Neural cell (in vitro differentiated cells): ENCODE data around the gene GALNT15. TPM values are rescaled to one million over a fixed set of nuclear protein-coding genes. Genes with fewer than 3 reads are reported as not detected.

Experiments used
- H2AFZ ChIP-seq: fragments of 200-600, 300-800 bp; sonication (generic), shearing (Covaris generic); 2 replicates; pipeline ENCODE4 v1.6.0; 2014; ENCODE audit warnings: low read depth, mild to moderate bottlenecking, antibody characterized with exemption, low read length, moderate library complexity
- H3F3A ChIP-seq: fragments of 200-600 bp; shearing (Covaris generic); 2 replicates; pipeline ENCODE4 v1.6.1; 2016; ENCODE audit warnings: mild to moderate bottlenecking, moderate library complexity, mixed read lengths, antibody characterized with exemption, low read length; ENCODE audit not compliant: insufficient read depth, poor library complexity, severe bottlenecking
- H3K27ac ChIP-seq: fragments of 200-600, 300-800 bp; sonication (generic), shearing (Covaris generic); 2 replicates; pipeline ENCODE4 v1.5.1; 2014; ENCODE audit warnings: mild to moderate bottlenecking, low read length, moderate library complexity
- H3K27me3 ChIP-seq: fragments of 300-800, 200-600 bp; sonication (generic), shearing (Covaris generic); 2 replicates; pipeline ENCODE4 v1.6.0; 2014; ENCODE audit warnings: mild to moderate bottlenecking, low read depth, low read length, moderate library complexity; ENCODE audit not compliant: insufficient read depth
- H3K36me3 ChIP-seq: fragments of 300-800, 200-600 bp; sonication (generic), shearing (Covaris generic); 2 replicates; pipeline ENCODE4 v1.5.1; 2014; ENCODE audit warnings: mild to moderate bottlenecking, antibody characterized with exemption, low read length, moderate library complexity; ENCODE audit not compliant: insufficient read depth
- H3K4me2 ChIP-seq: fragments of 300-800, 200-600 bp; sonication (generic), shearing (Covaris generic); 2 replicates; pipeline ENCODE4 v1.6.0; 2014; ENCODE audit warnings: mild to moderate bottlenecking, low read length
- H3K4me3 ChIP-seq: fragments of 300-800, 200-600 bp; sonication (generic), shearing (Covaris generic); 2 replicates; pipeline ENCODE4 v1.5.1; 2014; ENCODE audit warnings: mild to moderate bottlenecking, low read length, moderate library complexity
- H3K79me2 ChIP-seq: fragments of 200-600 bp; shearing (Covaris generic); replicated peaks from 2 replicates; pipeline ENCODE4 v1.6.0; 2014; ENCODE audit warnings: mild to moderate bottlenecking, low read length, moderate library complexity; ENCODE audit not compliant: insufficient read depth
- H3K9ac ChIP-seq: fragments of 300-800, 200-600 bp; sonication (generic), shearing (Covaris generic); 2 replicates; pipeline ENCODE4 v1.6.1; 2016; ENCODE audit warnings: mild to moderate bottlenecking, low read length, mixed read lengths
- H3K9me2 ChIP-seq: fragments of 200-600 bp; shearing (Covaris generic); 2 replicates; pipeline ENCODE4 v1.6.1; 2016; ENCODE audit warnings: mild to moderate bottlenecking, low read length, mixed read lengths; ENCODE audit not compliant: insufficient read depth
- H3K9me3 ChIP-seq: fragments of 200-600, 300-800 bp; sonication (generic), shearing (Covaris generic); 2 replicates; pipeline ENCODE4 v1.6.1; 2016; ENCODE audit warnings: mild to moderate bottlenecking, mixed run types, low read length, moderate library complexity, mixed read lengths
- H4K20me1 ChIP-seq: fragments of 200-600 bp; shearing (Covaris generic); 2 replicates; pipeline ENCODE4 v1.6.1; 2016; ENCODE audit warnings: mild to moderate bottlenecking, mixed run types; ENCODE audit not compliant: insufficient read depth
- EP300 ChIP-seq: fragments of 450-650 bp; conservative IDR thresholded peaks from 2 replicates; pipeline ENCODE4 v1.6.1; 2014; ENCODE audit warnings: antibody characterized with exemption, mild to moderate bottlenecking, moderate library complexity; ENCODE audit not compliant: poor library complexity, severe bottlenecking
- EZH2 ChIP-seq: fragments of 200-600, 300-800 bp; shearing (Covaris generic), sonication (generic); IDR thresholded peaks from 2 replicates; pipeline ENCODE4 v1.6.1; 2014; ENCODE audit warnings: antibody characterized with exemption, low read length, borderline replicate concordance, mild to moderate bottlenecking; ENCODE audit not compliant: insufficient read depth, poor library complexity, severe bottlenecking
- MXI1 ChIP-seq: fragments of 450-650 bp; conservative IDR thresholded peaks from 2 replicates; pipeline ENCODE4 v1.6.1; 2014; ENCODE audit warnings: antibody characterized with exemption, mild to moderate bottlenecking; ENCODE audit not compliant: poor library complexity, severe bottlenecking
- POLR2AphosphoS5 ChIP-seq: IDR thresholded peaks from 2 replicates; pipeline ENCODE4 v1.6.1; 2012
- RAD21 ChIP-seq: fragments of 450-650 bp; conservative IDR thresholded peaks from 2 replicates; pipeline ENCODE4 v1.6.1; 2014; ENCODE audit warnings: antibody characterized with exemption, mild to moderate bottlenecking, moderate library complexity
- SMC3 ChIP-seq: fragments of 450-650 bp; conservative IDR thresholded peaks from 2 replicates; pipeline ENCODE4 v1.6.1; 2014; ENCODE audit warnings: antibody characterized with exemption, mild to moderate bottlenecking, moderate library complexity; ENCODE audit not compliant: poor library complexity
- TAF1 ChIP-seq: IDR thresholded peaks from 2 replicates; pipeline ENCODE4 v1.6.1; 2012; ENCODE audit warnings: low read depth
- polyA plus RNA-seq: library from polyadenylated mRNA; depleted of rRNA; stranded (reverse); fragments of >200 nt; gene quantifications from 2 replicates; pipeline ENCODE4 v1.2.3, GENCODE V29; 2014
- TF ChIP-seq, protein P1 (sequence below): fragments of 450-650 bp; IDR thresholded peaks from 2 replicates; pipeline ENCODE4 v1.5.1; 2014; ENCODE audit warnings: antibody characterized with exemption, mild to moderate bottlenecking, moderate library complexity; ENCODE audit not compliant: poor library complexity, severe bottlenecking
- TF ChIP-seq, protein P2 (sequence below): IDR thresholded peaks from 2 replicates; pipeline ENCODE4 v1.6.1; 2012; ENCODE audit warnings: borderline replicate concordance

The GALNT15 gene
- polyA plus RNA-seq, 1 donor from 2014 or later, result 1.5 TPM

DNA sequence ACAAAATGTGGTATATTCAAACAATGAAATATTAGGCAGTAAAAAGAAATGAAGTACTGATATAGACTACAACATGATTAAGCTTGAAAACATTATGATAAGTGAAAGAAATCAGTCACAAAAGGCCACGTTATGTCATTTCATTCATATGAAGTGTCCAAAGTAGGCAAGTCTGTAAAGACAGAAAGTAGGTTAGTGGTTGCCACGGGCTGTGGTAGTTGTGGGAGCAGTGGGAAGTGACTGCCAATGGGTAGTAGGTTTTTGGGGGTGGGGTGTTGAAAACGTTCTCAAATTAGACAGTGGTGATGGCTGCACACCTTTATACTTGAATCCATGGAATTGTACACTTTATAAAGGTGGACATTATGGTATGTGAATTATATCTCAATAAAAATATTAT is 12.1 kb downstream of the GALNT15 start:
- H2AFZ ChIP-seq, result no peak overlapping the region
- no peak overlapping the region for H3K27ac ChIP-seq
- H3K4me3 ChIP-seq, result no peak overlapping the region
- no peaks in the 10 kb centered on the region for H3K79me2 ChIP-seq
- H3K27me3 ChIP-seq, result no peaks in the 10 kb centered on the region
- no peaks in the 10 kb centered on the region for H3K9me2 ChIP-seq
- H3K36me3 ChIP-seq, result no peaks in the 10 kb centered on the region
- TF ChIP-seq, protein P1, sequence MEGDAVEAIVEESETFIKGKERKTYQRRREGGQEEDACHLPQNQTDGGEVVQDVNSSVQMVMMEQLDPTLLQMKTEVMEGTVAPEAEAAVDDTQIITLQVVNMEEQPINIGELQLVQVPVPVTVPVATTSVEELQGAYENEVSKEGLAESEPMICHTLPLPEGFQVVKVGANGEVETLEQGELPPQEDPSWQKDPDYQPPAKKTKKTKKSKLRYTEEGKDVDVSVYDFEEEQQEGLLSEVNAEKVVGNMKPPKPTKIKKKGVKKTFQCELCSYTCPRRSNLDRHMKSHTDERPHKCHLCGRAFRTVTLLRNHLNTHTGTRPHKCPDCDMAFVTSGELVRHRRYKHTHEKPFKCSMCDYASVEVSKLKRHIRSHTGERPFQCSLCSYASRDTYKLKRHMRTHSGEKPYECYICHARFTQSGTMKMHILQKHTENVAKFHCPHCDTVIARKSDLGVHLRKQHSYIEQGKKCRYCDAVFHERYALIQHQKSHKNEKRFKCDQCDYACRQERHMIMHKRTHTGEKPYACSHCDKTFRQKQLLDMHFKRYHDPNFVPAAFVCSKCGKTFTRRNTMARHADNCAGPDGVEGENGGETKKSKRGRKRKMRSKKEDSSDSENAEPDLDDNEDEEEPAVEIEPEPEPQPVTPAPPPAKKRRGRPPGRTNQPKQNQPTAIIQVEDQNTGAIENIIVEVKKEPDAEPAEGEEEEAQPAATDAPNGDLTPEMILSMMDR, result no peak
- TF ChIP-seq, protein P2, sequence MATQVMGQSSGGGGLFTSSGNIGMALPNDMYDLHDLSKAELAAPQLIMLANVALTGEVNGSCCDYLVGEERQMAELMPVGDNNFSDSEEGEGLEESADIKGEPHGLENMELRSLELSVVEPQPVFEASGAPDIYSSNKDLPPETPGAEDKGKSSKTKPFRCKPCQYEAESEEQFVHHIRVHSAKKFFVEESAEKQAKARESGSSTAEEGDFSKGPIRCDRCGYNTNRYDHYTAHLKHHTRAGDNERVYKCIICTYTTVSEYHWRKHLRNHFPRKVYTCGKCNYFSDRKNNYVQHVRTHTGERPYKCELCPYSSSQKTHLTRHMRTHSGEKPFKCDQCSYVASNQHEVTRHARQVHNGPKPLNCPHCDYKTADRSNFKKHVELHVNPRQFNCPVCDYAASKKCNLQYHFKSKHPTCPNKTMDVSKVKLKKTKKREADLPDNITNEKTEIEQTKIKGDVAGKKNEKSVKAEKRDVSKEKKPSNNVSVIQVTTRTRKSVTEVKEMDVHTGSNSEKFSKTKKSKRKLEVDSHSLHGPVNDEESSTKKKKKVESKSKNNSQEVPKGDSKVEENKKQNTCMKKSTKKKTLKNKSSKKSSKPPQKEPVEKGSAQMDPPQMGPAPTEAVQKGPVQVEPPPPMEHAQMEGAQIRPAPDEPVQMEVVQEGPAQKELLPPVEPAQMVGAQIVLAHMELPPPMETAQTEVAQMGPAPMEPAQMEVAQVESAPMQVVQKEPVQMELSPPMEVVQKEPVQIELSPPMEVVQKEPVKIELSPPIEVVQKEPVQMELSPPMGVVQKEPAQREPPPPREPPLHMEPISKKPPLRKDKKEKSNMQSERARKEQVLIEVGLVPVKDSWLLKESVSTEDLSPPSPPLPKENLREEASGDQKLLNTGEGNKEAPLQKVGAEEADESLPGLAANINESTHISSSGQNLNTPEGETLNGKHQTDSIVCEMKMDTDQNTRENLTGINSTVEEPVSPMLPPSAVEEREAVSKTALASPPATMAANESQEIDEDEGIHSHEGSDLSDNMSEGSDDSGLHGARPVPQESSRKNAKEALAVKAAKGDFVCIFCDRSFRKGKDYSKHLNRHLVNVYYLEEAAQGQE, result no peak
- TF ChIP-seq EZH2 (no peak), RAD21 (no peak), EP300 (no peak), TAF1 (no peak), POLR2AphosphoS5 (no peak), MXI1 (no peak), SMC3 (no peak)
- no peak overlapping the region for H3K4me2 ChIP-seq
- H3F3A ChIP-seq, result no peaks in the 10 kb centered on the region
- no peak overlapping the region for H3K9ac ChIP-seq
- no peaks in the 10 kb centered on the region for H3K9me3 ChIP-seq
- no peaks in the 10 kb centered on the region for H4K20me1 ChIP-seq

DNA sequence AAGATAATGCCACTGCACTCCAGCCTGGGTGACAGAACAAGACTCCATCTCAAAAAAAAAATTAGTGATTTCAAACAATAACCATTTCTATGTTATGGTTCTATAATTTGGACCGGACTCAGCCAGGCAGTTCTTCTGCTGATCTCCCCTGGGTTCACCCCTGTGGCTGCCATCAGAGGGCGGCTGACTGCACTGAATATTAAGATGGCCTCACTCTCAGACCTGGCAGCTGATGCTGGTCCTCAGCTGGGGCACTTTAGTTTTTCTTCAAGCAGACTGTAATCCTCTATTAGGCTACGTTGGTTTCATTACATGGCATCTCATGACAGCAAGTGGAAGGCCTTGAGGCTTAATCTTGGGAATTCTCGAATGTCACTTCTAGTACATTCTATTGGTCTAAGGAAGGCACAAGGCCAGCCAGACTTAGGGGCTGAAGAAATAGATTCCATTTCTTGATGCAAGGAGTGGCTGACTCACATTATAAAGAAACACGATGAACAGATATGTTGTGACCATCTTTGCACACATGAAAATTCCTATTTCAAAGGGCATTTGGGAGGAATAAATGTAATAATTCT is 12.8 kb downstream of the GALNT15 start:
- H4K20me1 ChIP-seq, result no peaks in the 10 kb centered on the region
- H2AFZ ChIP-seq, result no peak overlapping the region
- H3K4me3 ChIP-seq, result no peak overlapping the region
- H3K27me3 ChIP-seq, result no peaks in the 10 kb centered on the region
- no peak for TF ChIP-seq EZH2
- TF ChIP-seq EP300, result no peak
- no peak for TF ChIP-seq TAF1
- TF ChIP-seq POLR2AphosphoS5, result no peak
- TF ChIP-seq, protein P1, result no peak
- TF ChIP-seq SMC3, result no peak
- TF ChIP-seq, protein P2, result no peak
- TF ChIP-seq RAD21, result no peak
- TF ChIP-seq MXI1, result no peak
- H3K9ac ChIP-seq, result no peak overlapping the region
- no peaks in the 10 kb centered on the region for H3K79me2 ChIP-seq
- H3K9me2 ChIP-seq, result no peaks in the 10 kb centered on the region
- H3K36me3 ChIP-seq, result no peaks in the 10 kb centered on the region
- H3K9me3 ChIP-seq, result no peaks in the 10 kb centered on the region
- no peak overlapping the region for H3K4me2 ChIP-seq
- no peak overlapping the region for H3K27ac ChIP-seq
- no peaks in the 10 kb centered on the region for H3F3A ChIP-seq
